Mucosa of descending colon (tissue), 3 donors: ENCODE data around the gene SLC7A11. TPM values are rescaled to one million over a fixed set of nuclear protein-coding genes. Genes with fewer than 3 reads are reported as not detected.

Experiments used
- ATAC-seq: fragments of 200-7000 bp; cut with Tn5 transposase; one replicate; pipeline ENCODE4 v1.9.1; 2020; ENCODE audit warnings: mild to moderate bottlenecking, moderate library complexity
- DNase-seq, 3 donors: peaks; one replicate each; pipeline ENCODE4 v3.0.0-alpha.2; 2020
- H3K36me3 ChIP-seq: fragments of 200-600 bp; one replicate; pipeline ENCODE4 v1.8.0; 2021; ENCODE audit warnings: low read depth, mild to moderate bottlenecking
- H3K4me1 ChIP-seq: fragments of 200-600 bp; one replicate; pipeline ENCODE4 v1.8.0; 2021; ENCODE audit warnings: low read depth, mild to moderate bottlenecking
- H3K4me3 ChIP-seq: fragments of 200-600 bp; one replicate; pipeline ENCODE4 v1.8.0; 2021; ENCODE audit warnings: mild to moderate bottlenecking
- H3K9me3 ChIP-seq: fragments of 200-600 bp; one replicate; pipeline ENCODE4 v1.8.0; 2021; ENCODE audit warnings: mild to moderate bottlenecking
- CTCF ChIP-seq: fragments of 200-600 bp; IDR thresholded peaks from one replicate; pipeline ENCODE4 v1.8.0; 2022; ENCODE audit warnings: antibody characterized with exemption, mild to moderate bottlenecking
- intact Hi-C, 2 donors: fragments of 100-400 bp; cut with DNase I in 1 of 2; cut with micrococcal nuclease in 1 of 2; formaldehyde crosslinking; loops; one replicate each; pipeline versions ENCODE4 v1.11.0 to v1.11.1; 2022; cut with DNase I, micrococcal nuclease
- total RNA-seq, 3 donors: library from RNA; stranded (reverse); fragmentation: NEBNext Ultra II Directional in 2 of 3; extraction: Animal tissue kit (Norgen Biotek cat#: 25700) in 2 of 3; gene quantifications; one replicate each; pipeline versions ENCODE4 v1.2.1 to v1.2.4, GENCODE V29; 2021 to 2023
- donor health status: DM: no; HTN: no; CAD: no; lungs with moderate emphysema.
- donor health status: DM: no; HTN: no; CAD: no.
- donor health status: DM: no; HTN: yes; CAD: no.

SLC7A11 gene
- total RNA-seq, 3 donors from 2014 or later = 0.70 to 2.9 (median 1.5) TPM

GRCh38 chr4:138255917-138256597, 13.9 kb upstream of the SLC7A11 start:
- no peak for DNase-seq
- Histone ChIP-seq H3K4me1 (no peaks in the 10 kb centered on the region), H3K9me3 (no peaks in the 10 kb centered on the region), H3K4me3 (no peak overlapping the region), H3K36me3 (no peaks in the 10 kb centered on the region)
- intact Hi-C loops = no loop called here
- ATAC-seq = no peak
- no peak for TF ChIP-seq CTCF

- no peak for DNase-seq
- no peaks in the 10 kb centered on the region for H3K9me3 ChIP-seq
- H3K4me1 ChIP-seq = no peaks in the 10 kb centered on the region
- H3K36me3 ChIP-seq = no peaks in the 10 kb centered on the region
- intact Hi-C loops = no loop called here
- no peak for TF ChIP-seq CTCF
- no peak overlapping the region for H3K4me3 ChIP-seq
- ATAC-seq = no peak
Observed at GRCh38 chr4:138252551-138252950, 10.4 kb upstream of the SLC7A11 start.

- no peak overlapping the region for H3K4me3 ChIP-seq
- no peaks in the 10 kb centered on the region for H3K36me3 ChIP-seq
- DNase-seq (no peak), ATAC-seq (no peak)
- H3K4me1 ChIP-seq = no peaks in the 10 kb centered on the region
- H3K9me3 ChIP-seq = no peaks in the 10 kb centered on the region
- no peak for TF ChIP-seq CTCF
- intact Hi-C loops = no loop called here
Observed at GRCh38 chr4:138251938-138252337, 9.8 kb upstream of the SLC7A11 start.

GRCh38 chr4:138249132-138249531, 7.0 kb upstream of the SLC7A11 start:
- Histone ChIP-seq H3K4me1 (no peaks in the 10 kb centered on the region), H3K9me3 (no peaks in the 10 kb centered on the region), H3K36me3 (no peaks in the 10 kb centered on the region), H3K4me3 (no peak overlapping the region)
- intact Hi-C loops = no loop called here
- no peak for TF ChIP-seq CTCF
- ATAC-seq = no peak
- DNase-seq = no peak

GRCh38 chr4:138248058-138248457, 5.9 kb upstream of the SLC7A11 start:
- Histone ChIP-seq H3K36me3 (no peaks in the 10 kb centered on the region), H3K4me3 (no peak overlapping the region), H3K4me1 (no peaks in the 10 kb centered on the region), H3K9me3 (no peaks in the 10 kb centered on the region)
- DNase-seq (no peak), ATAC-seq (no peak)
- intact Hi-C loops = no loop called here
- no peak for TF ChIP-seq CTCF

- Histone ChIP-seq H3K36me3 (no peaks in the 10 kb centered on the region), H3K9me3 (no peaks in the 10 kb centered on the region), H3K4me3 (no peak overlapping the region), H3K4me1 (no peaks in the 10 kb centered on the region)
- ATAC-seq (no peak), DNase-seq (no peak)
- no peak for TF ChIP-seq CTCF
- intact Hi-C loops = no loop called here
Observed at GRCh38 chr4:138247643-138248042, 5.5 kb upstream of the SLC7A11 start.
